NCI-H345 (cell line): ENCODE data around the gene PCBP3.
"Not testable (repeated sequence)": the region's sequence is repeated elsewhere in the genome, so short reads cannot be mapped to it uniquely, and the experiment has no call there.

Experiments used
- DNase-seq: peaks from one replicate; lab custom pipeline; 2025; lab: John Stamatoyannopoulos, UW

Gene PCBP3

GRCh38 chr21:45947296-45947695 lies 303.8 kb downstream of the PCBP3 start:
- peak; percentile 25 for DNase-seq

- DNase-seq, result no peak
Observed at GRCh38 chr21:45947716-45948255, 304.3 kb downstream of the PCBP3 start.

- peak; percentile 30 for DNase-seq
Observed at GRCh38 chr21:45948576-45949141, 305.1 kb downstream of the PCBP3 start.

GRCh38 chr21:45949928-45950739 lies 306.6 kb downstream of the PCBP3 start:
- no peak for DNase-seq

- peak; percentile 55 for DNase-seq
Observed at GRCh38 chr21:45950740-45951515, 307.4 kb downstream of the PCBP3 start.

GRCh38 chr21:45951676-45952075 lies 308.2 kb downstream of the PCBP3 start:
- DNase-seq, result no peak

GRCh38 chr21:45952527-45952926 lies 309.0 kb downstream of the PCBP3 start:
- not testable (repeated sequence) for DNase-seq

GRCh38 chr21:45952974-45953373 lies 309.4 kb downstream of the PCBP3 start:
- DNase-seq, result no peak

- DNase-seq, result no peak
Observed at GRCh38 chr21:45954261-45954660, 310.7 kb downstream of the PCBP3 start.

GRCh38 chr21:45954921-45955320 lies 311.4 kb downstream of the PCBP3 start:
- DNase-seq, result no peak

- DNase-seq, result no peak
Observed at GRCh38 chr21:45957551-45957950, 314.0 kb downstream of the PCBP3 start.

GRCh38 chr21:45957981-45958600 lies 314.6 kb downstream of the PCBP3 start:
- DNase-seq, result no peak

GRCh38 chr21:45959182-45959581 lies 315.7 kb downstream of the PCBP3 start:
- no peak for DNase-seq

- DNase-seq, result no peak
Observed at GRCh38 chr21:45959779-45960390, 316.4 kb downstream of the PCBP3 start.

GRCh38 chr21:45961408-45961807 lies 317.9 kb downstream of the PCBP3 start:
- not testable (repeated sequence) for DNase-seq

- DNase-seq, result no peak
Observed at GRCh38 chr21:45962531-45963231, 319.2 kb downstream of the PCBP3 start.

- DNase-seq, result no peak
Observed at GRCh38 chr21:45963232-45963570, 319.7 kb downstream of the PCBP3 start.

- no peak for DNase-seq
Observed at GRCh38 chr21:45964649-45965048, 321.1 kb downstream of the PCBP3 start.

GRCh38 chr21:45965084-45965809 lies 321.7 kb downstream of the PCBP3 start:
- DNase-seq, result no peak

- no peak for DNase-seq
Observed at GRCh38 chr21:45966791-45967394, 323.4 kb downstream of the PCBP3 start.
